Superior temporal gyrus (tissue), 1 donor: ENCODE data around the gene SPOCD1.

Experiments used
- DNase-seq: peaks from one replicate; pipeline ENCODE4 v3.0.0-alpha.2; 2016; ENCODE audit errors: extremely low spot score

SPOCD1 gene

GRCh38 chr1:31755850-31756492 lies 59.9 kb downstream of the SPOCD1 start:
- no peak for DNase-seq

- no peak for DNase-seq
Observed at GRCh38 chr1:31755197-31755611, 60.6 kb downstream of the SPOCD1 start.

GRCh38 chr1:31754397-31754796 lies 61.4 kb downstream of the SPOCD1 start:
- DNase-seq, result no peak

DNA sequence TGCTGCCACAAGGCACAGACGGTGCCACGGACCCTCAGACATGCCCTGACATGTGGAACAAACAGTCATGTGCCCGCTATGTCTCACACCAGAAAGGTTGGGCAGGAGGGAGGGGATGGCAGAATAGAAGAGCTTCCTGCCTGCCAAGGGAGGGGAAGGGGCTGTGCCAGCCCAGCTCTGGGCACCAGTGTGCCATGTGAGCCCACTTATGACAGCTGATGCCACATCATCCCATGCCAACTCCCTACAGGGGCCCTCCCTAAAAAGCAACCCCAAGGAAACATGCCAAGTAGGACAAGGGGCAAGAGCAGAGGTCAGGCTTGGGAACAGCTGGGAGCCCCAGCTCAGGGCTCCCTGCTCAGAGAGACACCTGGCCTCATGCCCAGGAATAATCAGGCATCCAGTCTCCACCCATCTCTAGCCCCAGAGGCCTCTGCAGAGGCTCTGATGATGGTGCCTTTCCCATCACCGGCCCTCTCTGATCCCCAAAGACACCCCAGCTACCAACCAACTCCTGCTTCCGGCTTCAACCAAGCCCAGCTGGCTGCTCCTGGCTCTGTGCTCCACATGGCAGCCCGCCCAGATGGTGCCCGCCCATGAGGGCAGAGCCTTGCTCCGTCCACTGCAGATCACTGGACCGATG lies 62.0 kb downstream of the SPOCD1 start:
- DNase-seq, result peak; percentile 94

- DNase-seq, result no peak
Observed at GRCh38 chr1:31752952-31753475, 62.8 kb downstream of the SPOCD1 start.

- no peak for DNase-seq
Observed at GRCh38 chr1:31752258-31752657, 63.6 kb downstream of the SPOCD1 start.

DNA sequence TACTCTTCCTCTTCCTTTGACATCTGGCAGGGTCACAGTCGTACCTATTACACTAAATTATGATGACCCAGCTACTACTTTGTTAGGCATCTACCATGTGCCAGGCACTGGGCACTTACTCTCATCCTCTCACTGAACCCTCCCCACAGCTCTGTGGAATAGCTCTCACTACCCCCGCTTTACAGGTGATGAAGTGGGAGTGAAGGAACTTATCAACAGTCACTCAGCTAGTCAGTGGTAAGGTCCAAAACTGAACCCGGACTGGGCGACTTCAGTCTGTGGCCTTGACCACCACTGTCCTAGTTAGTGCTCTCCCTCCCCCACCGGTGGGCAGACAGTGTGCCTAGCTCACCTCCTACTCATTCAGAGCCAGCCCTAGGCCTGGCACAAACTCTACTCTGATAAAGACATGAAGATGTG lies 64.0 kb downstream of the SPOCD1 start:
- no peak for DNase-seq

DNA sequence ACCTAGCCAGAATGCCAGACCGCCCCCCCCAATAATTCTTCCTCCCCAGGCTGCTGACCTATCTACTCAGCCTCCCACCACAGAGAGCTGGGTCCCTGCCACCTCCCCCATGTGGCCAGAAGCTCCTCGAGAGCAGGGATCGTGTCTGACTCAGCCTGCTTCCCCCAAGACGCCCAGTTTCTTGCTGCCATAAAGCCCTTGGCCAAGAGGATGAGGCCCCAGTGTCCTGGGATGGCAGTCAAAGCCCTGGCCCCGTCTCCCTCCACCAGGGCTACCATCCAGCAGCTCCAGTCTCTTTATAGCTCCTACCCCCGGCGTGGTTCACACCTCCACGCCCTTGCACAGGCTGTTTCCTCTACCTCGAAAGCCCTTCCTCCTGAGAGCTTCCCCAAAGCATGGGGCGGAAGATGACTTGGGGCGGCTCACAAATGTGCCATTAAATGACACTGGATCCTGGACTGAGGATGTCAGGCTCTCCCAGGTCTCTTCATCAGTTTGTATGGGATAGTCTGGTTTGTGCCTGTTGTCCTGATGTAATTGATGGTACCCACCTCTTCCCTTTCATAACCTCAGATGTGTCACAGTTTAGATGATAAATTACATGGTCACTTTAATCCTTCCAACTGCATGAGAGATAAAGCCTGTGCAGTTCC lies 64.8 kb downstream of the SPOCD1 start:
- DNase-seq, result no peak

DNA sequence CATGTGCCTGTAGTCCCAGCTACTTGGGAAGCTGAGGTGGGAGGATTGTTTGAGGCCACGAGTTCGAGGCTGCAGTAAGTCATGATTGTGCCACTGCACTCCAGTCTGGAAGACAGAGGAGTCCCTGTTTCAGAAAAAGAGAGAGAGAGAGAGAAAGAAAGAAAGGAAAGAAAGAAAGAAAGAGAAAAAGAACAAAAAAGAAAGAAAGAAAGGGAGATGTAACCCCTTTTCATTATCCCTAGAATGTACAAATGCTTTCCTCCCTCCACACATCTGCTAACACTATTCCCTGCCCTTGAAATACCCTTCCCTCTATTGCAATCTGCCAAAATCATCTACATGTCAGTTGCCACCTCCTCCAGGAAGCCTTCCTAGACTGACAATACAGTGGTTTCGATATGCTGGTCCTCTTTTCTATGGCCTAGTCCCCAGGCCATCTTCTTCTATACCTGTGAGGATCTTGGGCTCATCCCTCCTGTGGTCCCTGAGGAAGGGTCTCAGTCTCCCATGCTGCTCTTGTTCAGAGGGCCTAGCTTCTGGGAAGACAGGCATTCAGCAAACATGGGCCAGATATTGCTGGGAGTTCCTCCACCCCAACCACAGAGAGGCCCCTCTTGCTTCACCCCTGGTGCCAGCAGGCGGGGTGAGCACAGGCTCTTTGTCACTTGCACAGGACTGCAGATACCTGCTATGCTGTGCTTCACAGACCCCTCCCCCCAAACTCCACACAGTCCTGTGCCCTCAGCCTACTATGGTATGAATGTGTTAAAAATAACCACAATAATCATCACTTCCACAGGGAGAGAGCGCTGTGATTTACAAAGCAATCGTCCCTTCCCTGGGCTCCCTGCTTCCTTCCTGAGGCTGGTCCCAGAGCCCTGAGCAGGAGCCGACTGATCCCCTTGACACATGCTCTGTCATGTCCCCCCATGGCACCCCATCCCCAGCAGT lies 65.8 kb downstream of the SPOCD1 start:
- DNase-seq, result no peak

DNA sequence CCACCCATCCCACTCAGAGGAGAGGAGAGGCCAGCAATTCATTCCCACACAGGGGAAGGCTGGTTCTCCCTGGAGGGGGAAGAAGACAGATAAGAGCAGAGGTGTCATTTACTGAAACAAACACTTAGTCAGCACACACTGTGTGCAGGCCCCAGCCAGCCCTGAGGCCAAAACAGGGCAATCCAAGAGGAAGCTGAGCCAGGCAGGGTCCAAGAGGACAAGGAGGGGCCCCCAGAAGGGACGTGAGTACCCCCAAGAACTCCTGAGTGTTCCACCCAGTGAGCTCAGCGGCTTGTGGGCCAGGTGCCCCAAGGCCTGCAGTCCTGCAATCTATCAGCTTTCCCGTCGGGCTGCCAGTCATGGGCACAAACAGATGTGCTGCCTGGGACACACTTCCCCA lies 67.5 kb downstream of the SPOCD1 start:
- no peak for DNase-seq

DNA sequence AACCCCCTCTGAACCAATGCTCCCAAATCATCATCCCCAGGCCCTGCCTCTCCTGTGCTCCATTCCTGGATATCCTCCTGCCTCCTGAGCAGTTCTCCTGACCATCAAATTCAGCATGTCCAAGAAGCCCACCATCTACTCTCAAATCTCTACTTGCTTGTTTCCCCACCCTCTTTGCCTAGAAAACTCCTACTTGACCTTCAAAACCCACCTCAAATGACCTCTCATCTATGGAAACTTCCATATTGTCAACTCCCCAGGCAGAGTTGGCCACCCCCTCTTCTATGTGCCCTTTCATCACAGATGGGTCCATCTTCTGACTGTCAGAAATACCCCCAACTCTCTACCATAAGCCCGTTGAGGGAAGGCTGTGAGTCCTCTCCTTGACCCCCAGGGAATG lies 68.5 kb downstream of the SPOCD1 start:
- no peak for DNase-seq

GRCh38 chr1:31746687-31747086 lies 69.1 kb downstream of the SPOCD1 start:
- DNase-seq, result no peak

- no peak for DNase-seq
Observed at GRCh38 chr1:31745946-31746670, 69.7 kb downstream of the SPOCD1 start.

GRCh38 chr1:31745096-31745945 lies 70.5 kb downstream of the SPOCD1 start:
- peak; percentile 75 for DNase-seq

GRCh38 chr1:31744165-31744888 lies 71.5 kb downstream of the SPOCD1 start:
- DNase-seq, result no peak

DNA sequence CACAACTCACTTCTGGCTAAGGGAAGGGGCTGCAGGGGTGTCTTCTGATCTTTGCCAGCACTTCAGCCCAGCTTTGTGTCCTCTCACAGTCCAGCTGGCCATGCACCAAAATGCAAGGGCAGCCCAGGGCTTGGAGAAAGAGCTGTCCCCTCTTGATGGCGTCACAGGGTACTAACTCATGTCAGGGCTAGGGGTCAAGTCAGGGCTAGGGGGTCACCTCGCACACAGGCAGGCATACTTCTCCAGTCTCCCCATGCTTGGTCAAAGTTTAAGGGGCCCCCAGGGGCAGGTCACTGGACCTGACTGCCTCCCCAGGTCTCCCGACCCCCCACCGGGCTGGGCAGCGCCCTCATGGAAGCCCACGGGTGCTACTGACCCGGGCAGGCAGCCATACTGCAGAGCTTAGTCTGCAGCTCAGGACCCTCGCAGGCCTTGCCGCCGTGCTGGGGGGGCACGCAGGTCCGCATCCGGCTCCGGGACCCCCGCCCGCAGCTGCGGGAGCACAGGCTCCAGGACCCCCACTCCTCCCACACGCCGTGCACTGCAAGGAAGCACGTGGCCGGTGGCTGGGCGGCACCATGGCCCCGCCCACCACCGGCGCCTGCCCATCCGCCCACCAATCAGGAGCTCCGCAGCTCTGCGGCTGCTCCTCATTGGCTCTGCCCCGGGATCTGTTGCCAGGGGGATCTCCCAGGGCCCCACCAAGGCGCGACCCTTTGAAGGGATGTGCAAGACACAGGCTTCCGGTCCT lies 73.2 kb downstream of the SPOCD1 start:
- no peak for DNase-seq
